ENCODE results near the gene RNF217. TPM values are rescaled to one million over a fixed set of nuclear protein-coding genes. Genes with fewer than 3 reads are reported as not detected.
A peak's percentile ranks its signal among the peaks of the same experiment; 100 is the strongest.

The RNF217 gene
- total RNA-seq, 1 experiment from 2014 or later: 37.7 TPM

GRCh38 chr6:125001684-125002405 is 39.6 kb downstream of the RNF217 start:
- peaks cover 17% of the 10 kb centered on the region for H3K4me1 ChIP-seq (ENCODE audit: control insufficient read depth, insufficient read depth, low read length)
- BruUV-seq (replicated peaks): no TSS peak
- in situ Hi-C loops (cut with HindIII; ENCODE audit: low pct_unique_long_range_greater_than_20kb, low sequenced_read_pairs) (no loop called here), intact Hi-C loops (cut with micrococcal nuclease; ENCODE audit: unreplicated experiment) (no loop called here)
- no peaks in the 10 kb centered on the region for H3K27me3 ChIP-seq (ENCODE audit: control insufficient read depth, insufficient read depth, low read length)
- no peaks in the 10 kb centered on the region for H3K36me3 ChIP-seq (ENCODE audit: control insufficient read depth, insufficient read depth, low read length)
- peak overlapping the region; percentile 25 to 37 for H3K4me3 ChIP-seq (ENCODE audit: low read depth in 2 of 2, low read length in 2 of 2)
- peak overlapping the region; percentile 32 for H3K27ac ChIP-seq (ENCODE audit: low read length)
- CTCF ChIA-PET: no interaction called here
- DNase-seq (ENCODE audit: low read depth, low spot score) (no peak), ATAC-seq (peak; percentile 75)
- POLR2A ChIA-PET: interaction anchor here (0.6 kb wide), 1 partner anchor 300 kb away, joined by 6 read pairs; the partner anchor contains the start of gene HDDC2
- H3K9me3 ChIP-seq (ENCODE audit: control insufficient read depth, insufficient read depth, low read depth, low read length): no peaks in the 10 kb centered on the region
- no peak for TF ChIP-seq SIN3A (IDR thresholded peaks at IDR 0.05; ENCODE audit: borderline replicate concordance, insufficient read depth, low read depth, low read length)
- TF ChIP-seq CTCF (IDR thresholded peaks at IDR 0.05): no peak
- TF ChIP-seq TCF7L2 (IDR thresholded peaks at IDR 0.05; ENCODE audit: low read depth, low read length): no peak
- TF ChIP-seq REST (IDR thresholded peaks at IDR 0.05; ENCODE audit: insufficient read depth in 1 of 2, low read depth in 2 of 2, low read length in 1 of 2): no peak
- no peak for TF ChIP-seq POLR2AphosphoS5 (IDR thresholded peaks at IDR 0.05; ENCODE audit: low read depth, low read length)

- in situ Hi-C loops (cut with HindIII; ENCODE audit: low pct_unique_long_range_greater_than_20kb, low sequenced_read_pairs) (no loop called here), intact Hi-C loops (cut with micrococcal nuclease; ENCODE audit: unreplicated experiment) (no loop called here)
- TF ChIP-seq TCF7L2 (IDR thresholded peaks at IDR 0.05; ENCODE audit: low read depth, low read length) (no peak), CTCF (IDR thresholded peaks at IDR 0.05) (no peak), REST (IDR thresholded peaks at IDR 0.05; ENCODE audit: insufficient read depth in 1 of 2, low read depth in 2 of 2, low read length in 1 of 2) (no peak), SIN3A (IDR thresholded peaks at IDR 0.05; ENCODE audit: borderline replicate concordance, insufficient read depth, low read depth, low read length) (no peak), POLR2AphosphoS5 (IDR thresholded peaks at IDR 0.05; ENCODE audit: low read depth, low read length) (no peak)
- BruUV-seq (replicated peaks): no TSS peak
- Histone ChIP-seq H3K4me1 (ENCODE audit: control insufficient read depth, insufficient read depth, low read length) (peaks cover 17% of the 10 kb centered on the region), H3K27me3 (ENCODE audit: control insufficient read depth, insufficient read depth, low read length) (no peaks in the 10 kb centered on the region), H3K9me3 (ENCODE audit: control insufficient read depth, insufficient read depth, low read depth, low read length) (no peaks in the 10 kb centered on the region), H3K27ac (ENCODE audit: low read length) (peak overlapping the region; percentile 32), H3K36me3 (ENCODE audit: control insufficient read depth, insufficient read depth, low read length) (no peaks in the 10 kb centered on the region), H3K4me3 (ENCODE audit: low read depth in 2 of 2, low read length in 2 of 2) (peak overlapping the region; percentile 25 to 37)
- ChIA-PET POLR2A (no interaction called here), CTCF (no interaction called here)
- DNase-seq (ENCODE audit: low read depth, low spot score): no peak
- ATAC-seq: peak; percentile 37; the same call in 1 of the 2 replicates
Observed at GRCh38 chr6:125002406-125002741, 40.1 kb downstream of the RNF217 start.
